ENCODE results near the gene PLA2G4D.

DNA sequence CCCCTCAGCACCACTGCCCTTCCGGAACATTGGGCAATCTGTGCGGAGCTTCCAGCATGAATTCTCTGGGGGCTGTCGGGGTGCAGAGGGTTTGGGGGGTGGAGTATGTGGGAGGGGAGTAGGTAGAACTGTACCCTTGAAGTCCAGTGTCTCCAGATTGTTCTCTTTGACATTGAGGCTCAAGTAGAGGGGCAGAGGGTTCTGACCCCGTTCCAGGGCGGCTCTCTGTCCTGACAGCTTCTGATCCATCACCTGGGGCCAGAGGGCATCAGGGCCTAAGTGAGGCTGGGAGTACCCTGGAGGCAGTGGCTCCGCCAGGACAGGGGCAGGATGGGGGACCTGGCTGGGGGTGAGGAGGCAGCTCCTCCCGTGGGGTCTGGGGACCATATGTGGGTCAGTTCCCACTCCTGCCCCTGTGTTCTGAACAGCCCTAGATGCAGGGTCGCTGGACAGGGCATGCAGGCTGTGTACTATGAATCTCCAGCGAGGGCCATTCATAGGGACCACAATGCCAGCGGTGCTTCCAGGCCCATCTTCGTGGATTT is 22.1 kb downstream of the PLA2G4D start:
- TF ChIP-seq EZH2phosphoT487 (IDR thresholded peaks at IDR 0.05; ENCODE audit: low read length) (no peak), CTCF (IDR thresholded peaks at IDR 0.05; ENCODE audit: low read length) (no peak), EZH2 (optimal IDR thresholded peaks at IDR 0.05; ENCODE audit: low read depth, low read length) (no peak)
